BLaER1 treated with 17β-estradiol and CSF1 and Interleukin-3, amounts not matched to agents 10 nM and 100 nM (cell line): ENCODE results near the gene NOM1.
"Not testable (repeated sequence)": the region's sequence is repeated elsewhere in the genome, so short reads cannot be mapped to it uniquely, and the experiment has no call there.

Experiments used
- H3K27ac ChIP-seq, 11 experiments: shearing (Covaris generic); formaldehyde crosslinking; 2 replicates each; pipeline ENCODE4 v1.8.1; 2022
- H3K27me3 ChIP-seq, 11 experiments: shearing (Covaris generic); formaldehyde crosslinking; 2 replicates each; pipeline ENCODE4 v1.8.1; 2022
- H3K36me3 ChIP-seq, 11 experiments: shearing (Covaris generic); formaldehyde crosslinking; 2 replicates each; pipeline ENCODE4 v1.8.1; 2022
- H3K4me1 ChIP-seq, 10 experiments: shearing (Covaris generic); formaldehyde crosslinking; 2 replicates each; pipeline ENCODE4 v1.8.1; 2022
- H3K4me2 ChIP-seq, 11 experiments: shearing (Covaris generic); formaldehyde crosslinking; 2 replicates each; pipeline ENCODE4 v1.8.1; 2022
- H3K4me3 ChIP-seq, 10 experiments: shearing (Covaris generic); formaldehyde crosslinking; 2 replicates each; pipeline ENCODE4 v1.8.1; 2022
- H3K9ac ChIP-seq, 11 experiments: shearing (Covaris generic); formaldehyde crosslinking; 2 replicates each; pipeline ENCODE4 v1.8.1; 2022
- H3K9me3 ChIP-seq, 11 experiments: shearing (Covaris generic); formaldehyde crosslinking; replicated peaks in 1 of 11; 2 replicates each; pipeline ENCODE4 v1.8.1; 2022
- H4K20me1 ChIP-seq, 11 experiments: shearing (Covaris generic); formaldehyde crosslinking; 2 replicates each; pipeline ENCODE4 v1.8.1; 2022
- Cebpa-rat ChIP-seq, 11 experiments: shearing (Covaris generic); IDR thresholded peaks; 2 replicates each; pipeline ENCODE4 v1.8.1; 2022

The NOM1 gene

GRCh38 chr7:156919132-156919713 is 30.3 kb upstream of the NOM1 start:
- Histone ChIP-seq H3K4me2 (no peak overlapping the region), H3K9ac (no peak overlapping the region), H3K27me3 (peaks cover 0 to 38% (median 27%) of the 10 kb centered on the region in 11 experiments; a peak in 21 of 22 replicates), H3K36me3 (no peaks in the 10 kb centered on the region), H3K27ac (no peak overlapping the region), H3K9me3 (peaks cover 7 to 13% (median 11%) of the 10 kb centered on the region in 11 experiments; a peak in 21 of 22 replicates), H3K4me3 (no peak overlapping the region), H4K20me1 (peaks cover 0 to 4% (median 0%) of the 10 kb centered on the region in 11 experiments; a peak in 2 of 22 replicates), H3K4me1 (peaks cover 4 to 30% (median 20%) of the 10 kb centered on the region in 10 experiments; a peak in 18 of 20 replicates)
- no peak for TF ChIP-seq Cebpa-rat (IDR thresholded peaks at IDR 0.05)

GRCh38 chr7:156920076-156920475 is 29.4 kb upstream of the NOM1 start:
- Histone ChIP-seq H3K4me1 (peaks cover 4 to 30% (median 20%) of the 10 kb centered on the region in 10 experiments; a peak in 18 of 20 replicates), H3K9me3 (peaks cover 5 to 10% (median 8%) of the 10 kb centered on the region in 11 experiments; a peak in 21 of 22 replicates)

GRCh38 chr7:156920487-156921373 is 28.8 kb upstream of the NOM1 start:
- H3K27me3 ChIP-seq: peaks cover 0 to 47% (median 31%) of the 10 kb centered on the region in 11 experiments; a peak in 21 of 22 replicates
- H3K36me3 ChIP-seq, H4K20me1 ChIP-seq, H3K4me3 ChIP-seq, H3K27ac ChIP-seq, H3K9ac ChIP-seq, H3K9me3 ChIP-seq: not testable (repeated sequence)
- peaks cover 4 to 30% (median 20%) of the 10 kb centered on the region in 10 experiments; a peak in 18 of 20 replicates for H3K4me1 ChIP-seq
- H3K4me2 ChIP-seq: peak overlapping the region in 6 of 11 experiments; percentile 1 to 57 (median 27); a peak in 8 of 22 replicates

More at GRCh38 chr7:156920076-156920475, 29.4 kb upstream of the NOM1 start:
- Histone ChIP-seq H3K4me3 (no peak overlapping the region), H4K20me1 (peaks cover 0 to 4% (median 0%) of the 10 kb centered on the region in 11 experiments; a peak in 2 of 22 replicates), H3K27ac (no peak overlapping the region), H3K36me3 (no peaks in the 10 kb centered on the region), H3K27me3 (peaks cover 0 to 42% (median 30%) of the 10 kb centered on the region in 11 experiments; a peak in 21 of 22 replicates), H3K4me2 (peak overlapping the region in 1 of 11 experiments; percentile 16; a peak in 1 of 22 replicates), H3K9ac (no peak overlapping the region)
- TF ChIP-seq Cebpa-rat (IDR thresholded peaks at IDR 0.05): no peak

GRCh38 chr7:156922304-156922703 is 27.2 kb upstream of the NOM1 start:
- not testable (repeated sequence) for H3K9me3 ChIP-seq, H3K9ac ChIP-seq, H4K20me1 ChIP-seq, H3K4me3 ChIP-seq, H3K36me3 ChIP-seq, H3K27ac ChIP-seq
- Histone ChIP-seq H3K4me1 (peaks cover 4 to 32% (median 21%) of the 10 kb centered on the region in 10 experiments; a peak in 18 of 20 replicates), H3K4me2 (peak overlapping the region in 10 of 11 experiments; percentile 51 to 74 (median 58); a peak in 17 of 22 replicates), H3K27me3 (peaks cover 0 to 51% (median 32%) of the 10 kb centered on the region in 11 experiments; a peak in 21 of 22 replicates)

GRCh38 chr7:156925821-156926220 is 23.7 kb upstream of the NOM1 start:
- Histone ChIP-seq H3K27me3 (peaks cover 0 to 36% (median 29%) of the 10 kb centered on the region in 11 experiments; a peak in 21 of 22 replicates), H3K4me1 (peaks cover 4 to 45% (median 25%) of the 10 kb centered on the region in 10 experiments; a peak in 18 of 20 replicates)
- not testable (repeated sequence) for H3K4me3 ChIP-seq, H4K20me1 ChIP-seq, H3K27ac ChIP-seq, H3K9me3 ChIP-seq, H3K36me3 ChIP-seq, H3K9ac ChIP-seq, H3K4me2 ChIP-seq

- H3K27me3 ChIP-seq: peaks cover 0 to 20% (median 12%) of the 10 kb centered on the region in 11 experiments; a peak in 16 of 22 replicates
- no peak overlapping the region for H3K4me3 ChIP-seq
- peaks cover 4 to 27% (median 15%) of the 10 kb centered on the region in 10 experiments; a peak in 17 of 20 replicates for H3K4me1 ChIP-seq
- no peaks in the 10 kb centered on the region for H3K36me3 ChIP-seq
- H3K9me3 ChIP-seq: no peaks in the 10 kb centered on the region
- H3K9ac ChIP-seq: no peak overlapping the region
- H4K20me1 ChIP-seq: no peaks in the 10 kb centered on the region; a peak in 2 of 22 replicates
- H3K4me2 ChIP-seq: peak overlapping the region in 6 of 11 experiments; percentile 31 to 54 (median 48); a peak in 10 of 22 replicates
- H3K27ac ChIP-seq: no peak overlapping the region
- TF ChIP-seq Cebpa-rat (IDR thresholded peaks at IDR 0.05): no peak
These were observed 21.7 kb upstream of the NOM1 start for GRCh38 chr7:156927571-156928405.

GRCh38 chr7:156928406-156928747 is 21.1 kb upstream of the NOM1 start:
- H3K9ac ChIP-seq: no peak overlapping the region
- H4K20me1 ChIP-seq: no peaks in the 10 kb centered on the region; a peak in 1 of 22 replicates
- H3K4me2 ChIP-seq: peak overlapping the region in 6 of 11 experiments; percentile 31 to 54 (median 48); a peak in 10 of 22 replicates
- peaks cover 0 to 21% (median 9%) of the 10 kb centered on the region in 10 experiments; a peak in 16 of 20 replicates for H3K4me1 ChIP-seq
- no peak for TF ChIP-seq Cebpa-rat (IDR thresholded peaks at IDR 0.05)
- H3K9me3 ChIP-seq: no peaks in the 10 kb centered on the region
- no peaks in the 10 kb centered on the region for H3K36me3 ChIP-seq
- no peak overlapping the region for H3K4me3 ChIP-seq
- peaks cover 0 to 20% (median 11%) of the 10 kb centered on the region in 11 experiments; a peak in 15 of 22 replicates for H3K27me3 ChIP-seq
- no peak overlapping the region for H3K27ac ChIP-seq

GRCh38 chr7:156929789-156930539 is 19.5 kb upstream of the NOM1 start:
- Histone ChIP-seq H3K4me3 (no peak overlapping the region), H3K9ac (no peak overlapping the region), H3K27ac (no peak overlapping the region), H3K36me3 (no peaks in the 10 kb centered on the region), H3K4me2 (no peak overlapping the region; a peak in 1 of 22 replicates), H3K27me3 (peaks cover 0 to 9% (median 0%) of the 10 kb centered on the region in 11 experiments; a peak in 3 of 22 replicates), H3K4me1 (peaks cover 0 to 14% (median 7%) of the 10 kb centered on the region in 10 experiments; a peak in 9 of 20 replicates), H3K9me3 (no peaks in the 10 kb centered on the region), H4K20me1 (no peaks in the 10 kb centered on the region; a peak in 1 of 22 replicates)
- no peak for TF ChIP-seq Cebpa-rat (IDR thresholded peaks at IDR 0.05)
